DND-41 (cell line): Measurements from ENCODE around the gene ZSCAN1.

Experiments
- ATAC-seq: fragments of 200-7000 bp; cut with Tn5 transposase; 3 replicates; pipeline ENCODE4 v1.9.1; 2021; ENCODE audit warnings: low read depth; ENCODE audit not compliant: insufficient read depth
- DNase-seq: peaks from one replicate; pipeline ENCODE4 v3.0.0-alpha.2; 2020
- H2AFZ ChIP-seq: 2 replicates; pipeline ENCODE4 v1.6.0; 2012; ENCODE audit warnings: low read depth, low read length
- H3K27ac ChIP-seq: 2 replicates; pipeline ENCODE4 v1.5.1; 2012; ENCODE audit warnings: low read length, inconsistent platforms
- H3K27me3 ChIP-seq: fragments of 200-600 bp; sonication (generic); 2 replicates; pipeline ENCODE4 v1.6.0; 2012; ENCODE audit warnings: low read length, mild to moderate bottlenecking, inconsistent platforms; ENCODE audit not compliant: insufficient read depth, poor library complexity
- H3K36me3 ChIP-seq: 2 replicates; pipeline ENCODE4 v1.5.1; 2012; ENCODE audit warnings: low read length, inconsistent platforms; ENCODE audit not compliant: insufficient read depth
- H3K4me1 ChIP-seq: 2 replicates; pipeline ENCODE4 v1.5.1; 2012; ENCODE audit warnings: mild to moderate bottlenecking, low read length; ENCODE audit not compliant: insufficient read depth
- H3K4me2 ChIP-seq: 2 replicates; pipeline ENCODE4 v1.6.0; 2012; ENCODE audit warnings: mild to moderate bottlenecking, moderate library complexity, low read length, inconsistent platforms; ENCODE audit not compliant: insufficient read depth
- H3K4me3 ChIP-seq, 2 experiments: fragments of 200-600 bp in 1 of 2; shearing (Covaris generic) in 1 of 2; 2 replicates each; pipeline ENCODE4 v1.5.1; 2012 to 2016; ENCODE audit warnings: inconsistent platforms in 2 of 2, low read length in 2 of 2, mild to moderate bottlenecking in 2 of 2, low read depth in 1 of 2, moderate library complexity in 1 of 2
- H3K79me2 ChIP-seq: 2 replicates; pipeline ENCODE4 v1.6.0; 2012; ENCODE audit warnings: low read length, inconsistent platforms; ENCODE audit not compliant: insufficient read depth
- H3K9ac ChIP-seq: 2 replicates; pipeline ENCODE4 v1.6.0; 2012; ENCODE audit warnings: low read depth, mild to moderate bottlenecking, inconsistent platforms, low read length, moderate library complexity
- H3K9me3 ChIP-seq: 2 replicates; pipeline ENCODE4 v1.5.1; 2012; ENCODE audit warnings: low read length, moderate library complexity, mild to moderate bottlenecking, inconsistent platforms; ENCODE audit not compliant: insufficient read depth, severe bottlenecking
- H4K20me1 ChIP-seq: 2 replicates; pipeline ENCODE4 v1.6.0; 2012; ENCODE audit warnings: low read length; ENCODE audit not compliant: insufficient read depth
- EZH2 ChIP-seq: IDR thresholded peaks from 3 replicates; pipeline ENCODE4 v1.6.1; 2012; ENCODE audit warnings: borderline replicate concordance, low read depth, mild to moderate bottlenecking, moderate library complexity, low read length, inconsistent platforms; ENCODE audit not compliant: severe bottlenecking
- TF ChIP-seq, protein P1 (sequence below): IDR thresholded peaks from 2 replicates; pipeline ENCODE4 v1.5.1; 2012; ENCODE audit warnings: borderline replicate concordance, low read length, moderate library complexity, mild to moderate bottlenecking; ENCODE audit not compliant: poor library complexity, severe bottlenecking; ENCODE audit errors: extremely low read depth

The ZSCAN1 gene

GRCh38 chr19:58037927-58038687 lies 4.3 kb downstream of the ZSCAN1 start:
- Histone ChIP-seq H2AFZ (no peak overlapping the region), H3K4me2 (no peak overlapping the region), H3K9me3 (peaks cover 6% of the 10 kb centered on the region), H3K4me1 (no peaks in the 10 kb centered on the region), H3K79me2 (no peaks in the 10 kb centered on the region), H4K20me1 (no peaks in the 10 kb centered on the region), H3K27me3 (no peaks in the 10 kb centered on the region), H3K27ac (no peak overlapping the region), H3K9ac (no peak overlapping the region), H3K4me3 (no peak overlapping the region), H3K36me3 (no peaks in the 10 kb centered on the region)
- no peak for ATAC-seq
- TF ChIP-seq EZH2: no peak
- TF ChIP-seq, protein P1, sequence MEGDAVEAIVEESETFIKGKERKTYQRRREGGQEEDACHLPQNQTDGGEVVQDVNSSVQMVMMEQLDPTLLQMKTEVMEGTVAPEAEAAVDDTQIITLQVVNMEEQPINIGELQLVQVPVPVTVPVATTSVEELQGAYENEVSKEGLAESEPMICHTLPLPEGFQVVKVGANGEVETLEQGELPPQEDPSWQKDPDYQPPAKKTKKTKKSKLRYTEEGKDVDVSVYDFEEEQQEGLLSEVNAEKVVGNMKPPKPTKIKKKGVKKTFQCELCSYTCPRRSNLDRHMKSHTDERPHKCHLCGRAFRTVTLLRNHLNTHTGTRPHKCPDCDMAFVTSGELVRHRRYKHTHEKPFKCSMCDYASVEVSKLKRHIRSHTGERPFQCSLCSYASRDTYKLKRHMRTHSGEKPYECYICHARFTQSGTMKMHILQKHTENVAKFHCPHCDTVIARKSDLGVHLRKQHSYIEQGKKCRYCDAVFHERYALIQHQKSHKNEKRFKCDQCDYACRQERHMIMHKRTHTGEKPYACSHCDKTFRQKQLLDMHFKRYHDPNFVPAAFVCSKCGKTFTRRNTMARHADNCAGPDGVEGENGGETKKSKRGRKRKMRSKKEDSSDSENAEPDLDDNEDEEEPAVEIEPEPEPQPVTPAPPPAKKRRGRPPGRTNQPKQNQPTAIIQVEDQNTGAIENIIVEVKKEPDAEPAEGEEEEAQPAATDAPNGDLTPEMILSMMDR: no peak
- DNase-seq: no peak

- H3K4me3 ChIP-seq: no peak overlapping the region
- no peak overlapping the region for H3K4me2 ChIP-seq
- H3K27me3 ChIP-seq: no peaks in the 10 kb centered on the region
- peaks cover 6% of the 10 kb centered on the region for H3K9me3 ChIP-seq
- H2AFZ ChIP-seq: no peak overlapping the region
- no peaks in the 10 kb centered on the region for H3K4me1 ChIP-seq
- no peaks in the 10 kb centered on the region for H3K79me2 ChIP-seq
- DNase-seq (no peak), ATAC-seq (no peak)
- no peaks in the 10 kb centered on the region for H3K36me3 ChIP-seq
- H3K27ac ChIP-seq: no peak overlapping the region
- no peaks in the 10 kb centered on the region for H4K20me1 ChIP-seq
- no peak overlapping the region for H3K9ac ChIP-seq
- TF ChIP-seq EZH2: no peak
- TF ChIP-seq, protein P1: no peak
Observed at GRCh38 chr19:58038688-58039204, 4.9 kb downstream of the ZSCAN1 start.

DNA sequence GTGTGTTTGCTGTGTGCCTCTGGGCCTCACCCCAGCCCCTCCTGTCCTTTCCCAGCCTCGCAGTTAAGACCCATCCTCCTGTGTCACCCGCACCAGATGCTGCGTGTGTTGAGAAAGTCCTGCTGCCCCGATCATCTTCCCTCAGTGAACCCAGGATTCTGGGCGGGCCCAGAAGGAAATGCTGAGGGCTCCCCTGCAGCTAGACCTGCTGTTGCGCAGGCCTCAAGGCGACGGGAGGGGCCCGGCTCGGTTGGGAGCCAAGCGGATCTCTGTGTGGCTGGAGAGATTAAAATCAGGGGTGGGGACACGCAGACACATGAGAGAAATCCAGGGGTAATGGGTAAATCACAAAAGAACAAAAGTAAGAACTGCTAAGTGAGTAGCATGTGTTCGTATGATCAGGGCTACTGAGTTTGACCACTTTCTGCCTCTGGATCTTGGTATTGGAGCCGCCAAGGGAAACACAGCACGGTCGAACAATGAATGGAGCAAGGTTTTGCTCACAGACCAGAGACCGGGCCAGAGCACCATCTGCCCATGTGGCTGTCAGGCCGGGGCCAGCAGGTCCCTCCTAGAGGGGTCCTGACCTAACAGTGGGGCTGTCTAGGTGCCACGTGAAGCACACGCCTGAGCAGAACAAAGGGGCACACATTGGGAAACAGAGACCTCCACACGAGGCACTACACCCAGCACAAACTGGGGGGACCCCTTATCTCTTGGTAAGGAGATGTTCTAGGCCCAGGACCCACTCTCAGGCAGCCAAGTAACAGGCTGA lies 7.1 kb downstream of the ZSCAN1 start:
- no peak overlapping the region for H3K27ac ChIP-seq
- TF ChIP-seq EZH2: no peak
- TF ChIP-seq, protein P1: no peak
- ATAC-seq: no peak

More for the DNA sequence above, 7.1 kb downstream of the ZSCAN1 start:
- Histone ChIP-seq H2AFZ (no peak overlapping the region), H3K9ac (no peak overlapping the region), H3K4me3 (no peak overlapping the region), H3K4me1 (no peaks in the 10 kb centered on the region), H4K20me1 (no peaks in the 10 kb centered on the region), H3K4me2 (no peak overlapping the region), H3K36me3 (no peaks in the 10 kb centered on the region), H3K79me2 (no peaks in the 10 kb centered on the region), H3K27me3 (no peaks in the 10 kb centered on the region), H3K9me3 (peaks cover 14% of the 10 kb centered on the region)
- DNase-seq: no peak
